Parathyroid adenoma (tissue), 2 donors: ENCODE results near the gene DVL2.

Experiments used
- H2AFZ ChIP-seq: fragments of 300-600 bp; sonication (generic); one replicate; pipeline ENCODE4 v1.7.0; 2017; ENCODE audit warnings: antibody characterized with exemption, mild to moderate bottlenecking
- H3K27ac ChIP-seq: fragments of 300-600 bp; sonication (generic); one replicate; pipeline ENCODE4 v1.7.0; 2017
- H3K27me3 ChIP-seq: fragments of 300-600 bp; sonication (generic); one replicate; pipeline ENCODE4 v1.7.0; 2017; ENCODE audit warnings: low read length; ENCODE audit not compliant: control insufficient read depth, insufficient read depth
- H3K36me3 ChIP-seq: fragments of 300-600 bp; sonication (generic); one replicate; pipeline ENCODE4 v1.7.0; 2017; ENCODE audit warnings: low read length; ENCODE audit not compliant: control insufficient read depth, insufficient read depth
- H3K4me1 ChIP-seq: fragments of 300-600 bp; sonication (generic); one replicate; pipeline ENCODE4 v1.7.0; 2017; ENCODE audit warnings: control low read depth
- H3K4me2 ChIP-seq: fragments of 300-600 bp; sonication (generic); one replicate; pipeline ENCODE4 v1.7.0; 2017; ENCODE audit warnings: low read length
- H3K4me3 ChIP-seq: fragments of 300-600 bp; sonication (generic); one replicate; pipeline ENCODE4 v1.7.0; 2017; ENCODE audit warnings: low read depth, low read length
- H3K79me2 ChIP-seq: fragments of 300-600 bp; sonication (generic); one replicate; pipeline ENCODE4 v1.7.0; 2017; ENCODE audit warnings: control low read depth
- H3K9ac ChIP-seq: fragments of 300-600 bp; sonication (generic); one replicate; pipeline ENCODE4 v1.7.0; 2017; ENCODE audit warnings: mild to moderate bottlenecking
- H3K9me3 ChIP-seq: fragments of 300-600 bp; sonication (generic); one replicate; pipeline ENCODE4 v1.7.0; 2017; ENCODE audit warnings: low read length; ENCODE audit not compliant: control insufficient read depth
- TF ChIP-seq, protein P1 (sequence below): fragments of 300-600 bp; sonication (generic); IDR thresholded peaks from one replicate; pipeline ENCODE4 v1.7.0; 2017; ENCODE audit warnings: antibody characterized with exemption, mild to moderate bottlenecking
- donor health status: primary hyperparathyroidism.

Gene DVL2

GRCh38 chr17:7241783-7242716, 7.7 kb upstream of the DVL2 start, which contains the start of gene GABARAP:
Gene GABARAP, minus strand, starts transcription at chr17:7242449. Its CDS starts 119 bp downstream, at chr17:7242330.
- peak within 1 kb of the TSS; percentile 94 for H3K4me3 ChIP-seq
- no peaks in the 10 kb centered on the region for H3K27me3 ChIP-seq
- peaks cover 7% of the 10 kb centered on the region for H3K79me2 ChIP-seq
- peaks cover 17% of the 10 kb centered on the region for H3K4me1 ChIP-seq
- H2AFZ ChIP-seq: peak within 1 kb of the TSS; percentile 81
- TF ChIP-seq, protein P1, sequence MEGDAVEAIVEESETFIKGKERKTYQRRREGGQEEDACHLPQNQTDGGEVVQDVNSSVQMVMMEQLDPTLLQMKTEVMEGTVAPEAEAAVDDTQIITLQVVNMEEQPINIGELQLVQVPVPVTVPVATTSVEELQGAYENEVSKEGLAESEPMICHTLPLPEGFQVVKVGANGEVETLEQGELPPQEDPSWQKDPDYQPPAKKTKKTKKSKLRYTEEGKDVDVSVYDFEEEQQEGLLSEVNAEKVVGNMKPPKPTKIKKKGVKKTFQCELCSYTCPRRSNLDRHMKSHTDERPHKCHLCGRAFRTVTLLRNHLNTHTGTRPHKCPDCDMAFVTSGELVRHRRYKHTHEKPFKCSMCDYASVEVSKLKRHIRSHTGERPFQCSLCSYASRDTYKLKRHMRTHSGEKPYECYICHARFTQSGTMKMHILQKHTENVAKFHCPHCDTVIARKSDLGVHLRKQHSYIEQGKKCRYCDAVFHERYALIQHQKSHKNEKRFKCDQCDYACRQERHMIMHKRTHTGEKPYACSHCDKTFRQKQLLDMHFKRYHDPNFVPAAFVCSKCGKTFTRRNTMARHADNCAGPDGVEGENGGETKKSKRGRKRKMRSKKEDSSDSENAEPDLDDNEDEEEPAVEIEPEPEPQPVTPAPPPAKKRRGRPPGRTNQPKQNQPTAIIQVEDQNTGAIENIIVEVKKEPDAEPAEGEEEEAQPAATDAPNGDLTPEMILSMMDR: no peak
- H3K9ac ChIP-seq: peak within 1 kb of the TSS; percentile 82
- peak within 1 kb of the TSS; percentile 94 for H3K27ac ChIP-seq
- no peaks in the 10 kb centered on the region for H3K9me3 ChIP-seq
- H3K36me3 ChIP-seq: no peaks in the 10 kb centered on the region
- H3K4me2 ChIP-seq: peak within 1 kb of the TSS; percentile 98

DNA sequence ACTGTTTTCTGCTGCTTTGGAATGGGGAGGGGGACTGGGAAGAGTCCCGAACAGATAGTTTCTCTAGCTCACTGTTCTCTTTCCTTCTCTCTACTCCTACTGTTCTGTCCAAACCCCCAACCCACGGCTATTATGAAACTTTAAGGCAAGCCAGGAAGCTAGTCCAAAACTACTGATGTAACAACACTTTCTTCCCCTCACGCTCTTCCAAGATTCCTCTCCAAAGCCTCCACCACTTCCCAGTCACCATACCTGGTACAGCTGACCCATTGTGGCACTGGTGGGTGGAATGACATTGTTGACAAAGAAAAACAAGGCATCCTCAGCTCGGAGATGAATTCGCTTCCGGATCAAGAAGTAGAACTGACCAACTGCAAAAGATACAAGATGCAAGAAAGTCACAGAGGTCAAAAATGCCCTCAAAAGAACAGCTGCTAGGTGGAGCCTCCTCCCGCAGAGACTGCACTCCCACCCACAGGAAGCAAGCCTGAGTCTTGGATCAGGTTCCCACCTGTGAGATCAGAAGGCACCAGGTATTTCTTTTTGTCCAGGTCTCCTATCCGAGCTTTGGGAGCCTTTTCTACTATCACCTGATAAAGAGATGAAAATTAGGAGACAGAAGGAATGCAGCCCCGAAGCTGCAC, 6.9 kb upstream of the DVL2 start:
- TF ChIP-seq, protein P1: no peak
- Histone ChIP-seq H3K27ac (peak overlapping the region; percentile 94), H3K4me1 (peaks cover 17% of the 10 kb centered on the region), H2AFZ (no peak overlapping the region), H3K4me2 (peak overlapping the region; percentile 98), H3K4me3 (peak overlapping the region; percentile 94), H3K79me2 (peaks cover 3% of the 10 kb centered on the region), H3K36me3 (no peaks in the 10 kb centered on the region), H3K27me3 (no peaks in the 10 kb centered on the region), H3K9ac (no peak overlapping the region), H3K9me3 (no peaks in the 10 kb centered on the region)

DNA sequence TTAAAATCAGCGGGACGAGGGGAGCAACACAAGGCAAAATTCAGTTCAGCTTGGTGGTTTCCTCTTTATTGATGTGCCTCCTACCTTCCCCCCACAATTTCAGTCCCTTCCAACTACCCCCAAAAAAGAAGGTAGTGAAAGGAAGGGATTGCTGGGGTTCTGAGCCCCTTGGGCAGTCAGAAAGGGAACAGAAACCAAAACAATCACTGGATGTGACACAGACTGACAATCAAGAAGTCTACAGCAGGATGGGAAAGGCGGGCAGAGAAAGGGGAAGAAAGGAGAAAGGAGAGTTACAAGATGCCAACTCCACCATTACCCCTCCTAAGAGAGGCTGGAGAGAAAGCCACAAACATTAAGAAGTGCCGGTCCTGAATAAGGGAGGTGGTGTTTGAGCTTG, 6.1 kb upstream of the DVL2 start:
- Histone ChIP-seq H3K27me3 (no peaks in the 10 kb centered on the region), H3K4me1 (peaks cover 17% of the 10 kb centered on the region), H3K9ac (no peak overlapping the region), H3K79me2 (peaks cover 3% of the 10 kb centered on the region), H3K27ac (no peak overlapping the region), H2AFZ (no peak overlapping the region), H3K9me3 (no peaks in the 10 kb centered on the region), H3K4me2 (peak overlapping the region; percentile 67), H3K36me3 (no peaks in the 10 kb centered on the region), H3K4me3 (peak overlapping the region; percentile 49)
- TF ChIP-seq, protein P1: no peak

DNA sequence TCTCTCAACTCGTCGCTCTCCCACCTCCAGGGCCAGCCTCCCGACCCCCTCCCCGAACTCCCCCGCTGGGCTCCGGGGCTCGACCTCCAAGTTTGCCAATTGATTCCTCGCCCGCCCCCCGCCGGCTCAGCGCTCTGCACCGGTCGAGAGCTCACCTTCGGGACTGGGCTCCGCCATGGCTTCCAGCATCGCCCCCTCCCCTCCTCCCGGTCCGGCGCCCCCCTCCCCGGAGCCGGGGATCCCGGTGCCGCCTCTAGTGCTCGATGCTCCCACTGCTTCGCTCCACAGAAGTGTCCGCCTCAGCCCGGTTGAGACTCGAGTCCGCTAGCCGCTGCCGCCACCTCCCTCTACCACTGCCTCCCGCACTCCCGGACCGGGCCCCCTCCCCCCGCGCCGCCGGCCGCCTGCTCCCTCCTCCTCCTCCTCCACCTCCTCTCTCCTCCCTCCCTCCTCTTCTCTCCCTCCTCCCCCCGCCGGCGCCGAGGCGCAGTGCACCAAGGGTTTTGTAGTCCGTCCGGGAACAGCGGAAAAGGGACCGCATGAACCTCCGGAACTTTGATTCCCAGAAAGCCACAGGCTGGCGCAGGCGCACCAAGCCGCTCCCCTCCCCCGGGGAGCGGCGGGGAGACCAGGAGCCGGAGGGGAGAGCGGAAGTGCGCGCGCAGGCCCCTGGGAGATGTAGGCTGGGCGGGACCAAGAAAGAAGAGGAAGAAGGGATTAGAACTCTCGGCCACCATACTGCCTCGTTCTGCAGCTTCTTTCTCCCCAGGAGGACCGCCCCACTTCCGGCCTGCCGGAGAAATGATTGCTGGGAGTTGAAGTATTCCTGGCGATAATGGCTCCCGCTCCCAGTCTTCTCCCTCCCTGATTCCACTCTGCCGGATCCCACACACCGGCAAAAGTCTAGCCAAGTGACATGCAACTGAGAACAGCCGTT, 5.0 kb upstream of the DVL2 start, which contains the start of gene PHF23:
Gene PHF23 (minus strand): TSS at position 367 of the 937 bp plus-strand sequence. CDS start 178 bp downstream, at position 189.
- TF ChIP-seq, protein P1: no peak
- H3K4me3 ChIP-seq: peak within 1 kb of the TSS; percentile 93
- H3K27ac ChIP-seq: peak within 1 kb of the TSS; percentile 83
- H3K79me2 ChIP-seq: peaks cover 3% of the 10 kb centered on the region
- H2AFZ ChIP-seq: peak within 1 kb of the TSS; percentile 63
- peaks cover 17% of the 10 kb centered on the region for H3K4me1 ChIP-seq
- no peaks in the 10 kb centered on the region for H3K36me3 ChIP-seq
- no peaks in the 10 kb centered on the region for H3K27me3 ChIP-seq
- no peaks in the 10 kb centered on the region for H3K9me3 ChIP-seq
- H3K4me2 ChIP-seq: peak within 1 kb of the TSS; percentile 73
- H3K9ac ChIP-seq: peak within 1 kb of the TSS; percentile 70
